Spleen (tissue), 7 donors: ENCODE measurements around the gene C15orf62.

Experiments
- POLR2A ChIP-seq, 3 donors: fragments of 450-650 bp; IDR thresholded peaks; one replicate each; pipeline ENCODE4 v1.5.1; 2017; ENCODE audit warnings: antibody characterized with exemption in 3 of 3, mild to moderate bottlenecking in 1 of 3
- TF ChIP-seq, protein P1 (sequence below), 11 experiments: fragments of 200-600 bp in 7 of 11; fragments of 450-650 bp in 4 of 11; sonication (generic) in 4 of 11; IDR thresholded peaks in 8 of 11; conservative IDR thresholded peaks in 3 of 11; 1 replicate in 7 of 11; 2 replicates in 4 of 11; pipeline versions ENCODE4 v1.4.0 to v1.8.0; 2016 to 2021; ENCODE audit warnings: antibody characterized with exemption in 11 of 11, inconsistent platforms in 4 of 11, mild to moderate bottlenecking in 1 of 11
- donor health status: DM: no; HTN: no; CAD: no; lungs with moderate emphysema.
- donor health status: DM: no; HTN: no; CAD: no.
- donor health status: DM: no; HTN: no; CAD: no.

DNA sequence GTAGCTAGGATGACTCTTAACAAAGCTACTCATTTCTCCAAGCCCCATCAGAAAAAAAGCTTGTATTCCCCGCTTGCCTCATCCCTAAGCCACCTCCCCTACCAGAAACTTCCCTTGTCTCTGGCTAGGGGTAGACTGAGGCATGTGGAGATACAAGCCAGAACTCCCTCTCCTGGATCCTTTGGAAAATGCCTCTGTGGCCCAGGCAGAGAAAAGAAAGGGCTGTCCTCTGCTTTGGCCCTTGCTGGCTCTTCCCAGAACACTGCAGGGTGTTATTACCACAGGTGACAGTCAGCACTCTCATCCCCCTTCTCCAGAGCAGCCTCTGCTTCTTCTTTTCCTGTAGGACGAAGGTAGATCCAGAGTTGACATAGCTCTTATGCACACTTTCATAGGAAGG lies 29.9 kb upstream of the C15orf62 start:
- TF ChIP-seq, protein P1, sequence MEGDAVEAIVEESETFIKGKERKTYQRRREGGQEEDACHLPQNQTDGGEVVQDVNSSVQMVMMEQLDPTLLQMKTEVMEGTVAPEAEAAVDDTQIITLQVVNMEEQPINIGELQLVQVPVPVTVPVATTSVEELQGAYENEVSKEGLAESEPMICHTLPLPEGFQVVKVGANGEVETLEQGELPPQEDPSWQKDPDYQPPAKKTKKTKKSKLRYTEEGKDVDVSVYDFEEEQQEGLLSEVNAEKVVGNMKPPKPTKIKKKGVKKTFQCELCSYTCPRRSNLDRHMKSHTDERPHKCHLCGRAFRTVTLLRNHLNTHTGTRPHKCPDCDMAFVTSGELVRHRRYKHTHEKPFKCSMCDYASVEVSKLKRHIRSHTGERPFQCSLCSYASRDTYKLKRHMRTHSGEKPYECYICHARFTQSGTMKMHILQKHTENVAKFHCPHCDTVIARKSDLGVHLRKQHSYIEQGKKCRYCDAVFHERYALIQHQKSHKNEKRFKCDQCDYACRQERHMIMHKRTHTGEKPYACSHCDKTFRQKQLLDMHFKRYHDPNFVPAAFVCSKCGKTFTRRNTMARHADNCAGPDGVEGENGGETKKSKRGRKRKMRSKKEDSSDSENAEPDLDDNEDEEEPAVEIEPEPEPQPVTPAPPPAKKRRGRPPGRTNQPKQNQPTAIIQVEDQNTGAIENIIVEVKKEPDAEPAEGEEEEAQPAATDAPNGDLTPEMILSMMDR (IDR thresholded peaks at IDR 0.05 in 8 of 11, conservative IDR thresholded peaks at IDR 0.05 in 3 of 11) = no peak
- TF ChIP-seq POLR2A (IDR thresholded peaks at IDR 0.05) = no peak
